ENCODE data around the gene ACVRL1.

- TF ChIP-seq, protein P1, sequence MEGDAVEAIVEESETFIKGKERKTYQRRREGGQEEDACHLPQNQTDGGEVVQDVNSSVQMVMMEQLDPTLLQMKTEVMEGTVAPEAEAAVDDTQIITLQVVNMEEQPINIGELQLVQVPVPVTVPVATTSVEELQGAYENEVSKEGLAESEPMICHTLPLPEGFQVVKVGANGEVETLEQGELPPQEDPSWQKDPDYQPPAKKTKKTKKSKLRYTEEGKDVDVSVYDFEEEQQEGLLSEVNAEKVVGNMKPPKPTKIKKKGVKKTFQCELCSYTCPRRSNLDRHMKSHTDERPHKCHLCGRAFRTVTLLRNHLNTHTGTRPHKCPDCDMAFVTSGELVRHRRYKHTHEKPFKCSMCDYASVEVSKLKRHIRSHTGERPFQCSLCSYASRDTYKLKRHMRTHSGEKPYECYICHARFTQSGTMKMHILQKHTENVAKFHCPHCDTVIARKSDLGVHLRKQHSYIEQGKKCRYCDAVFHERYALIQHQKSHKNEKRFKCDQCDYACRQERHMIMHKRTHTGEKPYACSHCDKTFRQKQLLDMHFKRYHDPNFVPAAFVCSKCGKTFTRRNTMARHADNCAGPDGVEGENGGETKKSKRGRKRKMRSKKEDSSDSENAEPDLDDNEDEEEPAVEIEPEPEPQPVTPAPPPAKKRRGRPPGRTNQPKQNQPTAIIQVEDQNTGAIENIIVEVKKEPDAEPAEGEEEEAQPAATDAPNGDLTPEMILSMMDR (IDR thresholded peaks at IDR 0.05; ENCODE audit: poor library complexity), result no peak
- TF ChIP-seq EZH2 (IDR thresholded peaks at IDR 0.05; ENCODE audit: borderline replicate concordance), result no peak
- TF ChIP-seq EZH2phosphoT487 (IDR thresholded peaks at IDR 0.05; ENCODE audit: low read depth, severe bottlenecking, unreplicated experiment), result no peak
Observed at GRCh38 chr12:51901881-51902280, 5.4 kb upstream of the ACVRL1 start.
